Measurements from ENCODE around the gene CRYBG2. TPM values are rescaled to one million over a fixed set of nuclear protein-coding genes. Genes with fewer than 3 reads are reported as not detected.

CRYBG2 gene
- total RNA-seq, 1 experiment from 2014 or later, result 0.27 TPM

DNA sequence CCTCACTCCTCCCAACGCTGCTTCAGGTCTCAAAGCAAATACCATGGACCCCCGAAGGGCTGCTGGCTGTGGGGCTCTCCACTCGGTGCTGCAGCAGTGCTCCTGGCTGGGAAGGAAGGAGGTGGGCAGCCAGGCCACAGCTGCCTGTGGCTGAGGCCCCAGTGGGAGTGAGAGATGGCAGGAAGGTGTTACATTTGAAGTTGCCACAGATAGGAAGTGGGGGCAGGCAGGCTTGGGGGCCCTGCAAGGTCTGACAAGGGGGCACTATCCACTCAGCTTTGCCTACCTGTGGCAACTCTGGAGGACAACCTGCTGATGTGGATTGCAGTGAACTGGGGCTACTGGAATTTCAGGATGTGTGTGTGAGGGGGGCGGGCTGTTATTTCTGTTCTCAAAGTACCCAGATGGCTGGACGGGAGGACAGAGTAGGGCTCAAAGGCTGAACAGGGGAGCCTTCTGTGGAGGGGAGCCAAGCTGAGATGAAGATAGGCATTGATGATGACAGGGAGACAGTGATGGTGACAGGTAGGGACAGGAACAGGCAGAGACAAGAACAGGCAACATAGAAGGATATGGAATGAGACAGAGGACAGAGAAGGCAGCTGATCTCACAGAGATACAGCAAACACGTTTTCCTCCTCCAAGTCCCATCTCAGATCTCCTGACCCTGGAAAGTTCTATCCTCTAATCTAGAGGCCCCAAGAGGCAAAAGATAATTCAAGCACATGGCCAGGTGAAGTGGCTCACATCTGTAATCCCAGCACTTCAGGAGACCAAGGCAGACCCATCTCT lies 16.9 kb upstream of the CRYBG2 start:
- DNase-seq (ENCODE audit: low read depth), result no peak

GRCh38 chr1:26368486-26368885 lies 14.6 kb upstream of the CRYBG2 start:
- DNase-seq (ENCODE audit: low read depth), result no peak

DNA sequence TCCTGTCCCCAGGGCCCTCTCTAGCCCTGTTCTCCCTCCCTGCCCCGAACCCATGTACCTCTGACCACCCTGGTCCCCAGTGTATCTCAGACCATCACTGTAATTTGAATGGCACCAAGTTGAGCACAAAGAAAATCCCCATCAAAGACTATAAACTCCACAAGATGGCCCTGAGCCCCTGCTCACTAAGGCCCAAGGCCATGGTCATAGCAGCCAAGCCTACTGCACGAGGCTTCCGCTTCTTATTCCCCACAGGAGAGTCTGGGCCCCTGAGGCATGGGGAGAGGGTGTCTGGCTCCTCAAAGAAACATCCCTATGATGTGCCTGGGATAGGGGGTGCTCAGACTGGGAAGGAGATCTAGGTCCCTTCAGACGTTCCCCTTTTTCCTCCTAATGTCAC lies 14.1 kb upstream of the CRYBG2 start:
- no peak for DNase-seq (ENCODE audit: low read depth)

- DNase-seq (ENCODE audit: low read depth), result no peak
These were observed 13.5 kb upstream of the CRYBG2 start for GRCh38 chr1:26367441-26367840.

DNA sequence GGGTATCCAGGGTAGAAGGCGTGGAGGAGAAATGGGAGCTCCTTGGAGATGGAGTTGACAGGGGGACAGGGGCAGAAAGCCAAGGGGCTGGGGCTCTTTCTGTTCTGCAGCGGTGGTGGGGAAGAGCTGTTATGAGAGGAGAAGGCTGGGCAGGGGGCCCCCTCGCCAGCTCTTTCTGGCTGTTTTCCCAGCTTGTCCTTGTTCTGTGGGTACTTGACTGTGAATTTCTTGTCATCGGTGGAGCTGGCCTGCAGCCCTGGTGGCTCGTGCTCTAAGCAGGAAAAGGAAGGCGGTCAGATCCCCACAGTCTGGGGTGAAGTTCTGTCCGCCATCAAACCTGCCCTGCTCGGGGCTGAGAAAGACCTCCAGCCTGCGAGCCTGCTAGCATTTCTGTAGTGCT lies 11.0 kb upstream of the CRYBG2 start:
- DNase-seq (ENCODE audit: low read depth), result no peak

- DNase-seq (ENCODE audit: low read depth), result peak; percentile 63
These were observed 9.9 kb upstream of the CRYBG2 start for GRCh38 chr1:26363549-26364448.

DNA sequence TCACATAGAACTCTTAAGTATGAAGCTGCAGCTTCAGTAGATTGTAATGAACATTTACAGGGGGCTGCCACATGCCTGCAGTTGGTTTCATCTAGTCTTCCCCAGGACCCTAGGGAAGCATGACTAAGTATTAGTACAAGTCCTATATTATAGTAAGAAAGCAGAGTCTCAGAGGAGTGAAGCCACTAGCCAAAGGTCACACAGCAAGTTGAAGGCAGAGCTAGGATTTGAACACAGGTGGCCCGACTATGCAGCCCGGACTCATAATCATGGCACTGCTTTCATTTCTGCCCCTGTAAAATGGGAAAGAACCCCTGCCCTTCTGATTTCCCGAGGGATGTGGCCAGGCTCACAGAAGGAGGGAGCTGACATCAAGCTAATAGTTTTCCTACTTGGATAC lies 8.4 kb upstream of the CRYBG2 start:
- DNase-seq (ENCODE audit: low read depth), result no peak

- no peak for DNase-seq (ENCODE audit: low read depth)
These were observed 7.7 kb upstream of the CRYBG2 start for GRCh38 chr1:26361605-26362122.

GRCh38 chr1:26360807-26361604 lies 7.1 kb upstream of the CRYBG2 start:
- no peak for DNase-seq (ENCODE audit: low read depth)

DNA sequence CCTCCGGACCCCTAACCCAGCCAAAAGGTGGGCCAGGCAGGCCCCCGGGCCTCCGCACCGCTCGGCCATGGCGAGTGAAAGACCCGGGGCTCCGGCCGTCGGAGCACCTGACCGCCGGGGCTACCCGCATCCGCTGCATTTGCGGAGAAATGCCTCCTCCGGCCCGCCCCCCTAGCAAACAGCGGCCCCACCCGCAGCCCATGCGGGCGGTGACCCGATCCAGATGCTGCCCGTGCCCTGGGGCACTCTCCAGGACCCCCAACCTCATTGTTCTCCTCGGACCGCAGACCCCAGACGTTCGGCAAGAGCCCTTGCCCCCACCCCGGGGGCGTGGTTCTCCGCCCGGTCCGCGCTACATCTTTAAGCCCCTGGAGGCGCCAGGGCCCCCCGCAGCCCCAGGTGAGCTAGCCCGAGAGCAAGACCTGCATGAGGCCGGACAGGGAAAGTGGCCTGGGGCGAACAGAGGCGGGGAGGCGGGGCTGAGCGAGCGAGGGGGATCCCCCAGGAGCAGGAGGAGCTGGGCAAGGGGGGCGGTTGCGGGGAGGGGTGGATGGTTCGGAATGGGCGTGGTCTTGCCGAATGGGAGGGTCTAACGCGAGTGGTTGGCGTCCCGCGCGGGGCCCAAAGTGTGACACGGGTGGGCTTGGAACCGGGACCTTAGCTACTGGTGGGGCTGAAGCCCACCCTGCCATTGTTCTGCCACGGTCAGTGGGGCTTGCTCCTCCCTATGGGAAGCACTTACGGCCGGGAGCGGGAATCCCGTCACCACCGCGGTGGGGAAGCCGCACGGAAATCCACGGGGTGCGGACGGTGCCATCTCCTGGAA lies 6.3 kb upstream of the CRYBG2 start:
- DNase-seq (ENCODE audit: low read depth), result no peak

DNA sequence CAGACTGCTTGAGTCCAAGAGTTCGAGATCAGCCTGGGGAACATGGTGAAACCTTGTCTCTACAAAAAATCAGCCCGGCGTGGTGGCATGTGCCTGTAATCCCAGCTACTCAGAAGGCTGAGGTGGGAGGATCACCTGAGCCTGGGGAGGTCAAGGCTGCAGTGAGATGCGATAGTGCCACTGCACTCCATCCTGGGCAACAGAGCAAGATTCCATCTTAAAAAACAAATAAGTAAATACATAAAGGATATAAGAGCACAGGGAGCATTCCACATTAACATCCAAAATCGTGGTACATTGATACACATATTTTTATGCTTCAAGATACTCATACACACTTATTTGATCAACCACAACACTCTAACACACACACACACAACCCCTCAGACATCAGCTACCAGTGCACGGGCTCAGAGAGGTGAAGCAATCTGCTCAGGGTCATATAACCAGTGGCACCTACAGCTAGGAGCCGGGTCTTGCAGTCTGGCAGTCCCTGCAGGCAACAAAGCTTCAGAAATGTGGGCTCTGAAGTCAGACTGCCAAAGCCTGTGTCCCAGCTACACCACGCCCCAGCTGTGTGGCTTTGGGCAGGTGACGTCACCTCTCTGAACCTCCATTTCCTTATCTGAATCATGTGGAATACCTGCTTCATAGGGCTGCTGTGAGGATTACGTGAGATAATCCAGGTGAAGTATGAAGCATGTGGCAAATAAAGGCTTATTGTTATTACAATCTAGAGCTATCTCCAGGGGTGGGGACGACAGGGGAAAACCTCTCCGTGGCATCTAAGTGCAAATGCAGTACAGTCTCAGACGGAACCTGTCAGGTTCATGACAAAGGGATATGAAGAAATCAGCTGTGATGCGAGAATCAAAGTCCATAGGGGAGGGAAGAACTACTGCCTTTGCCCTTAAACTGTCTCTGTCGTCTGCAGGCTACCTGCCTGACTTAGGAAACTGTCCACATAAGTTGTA lies 4.8 kb upstream of the CRYBG2 start:
- peak; percentile 53 for DNase-seq (ENCODE audit: low read depth)

DNA sequence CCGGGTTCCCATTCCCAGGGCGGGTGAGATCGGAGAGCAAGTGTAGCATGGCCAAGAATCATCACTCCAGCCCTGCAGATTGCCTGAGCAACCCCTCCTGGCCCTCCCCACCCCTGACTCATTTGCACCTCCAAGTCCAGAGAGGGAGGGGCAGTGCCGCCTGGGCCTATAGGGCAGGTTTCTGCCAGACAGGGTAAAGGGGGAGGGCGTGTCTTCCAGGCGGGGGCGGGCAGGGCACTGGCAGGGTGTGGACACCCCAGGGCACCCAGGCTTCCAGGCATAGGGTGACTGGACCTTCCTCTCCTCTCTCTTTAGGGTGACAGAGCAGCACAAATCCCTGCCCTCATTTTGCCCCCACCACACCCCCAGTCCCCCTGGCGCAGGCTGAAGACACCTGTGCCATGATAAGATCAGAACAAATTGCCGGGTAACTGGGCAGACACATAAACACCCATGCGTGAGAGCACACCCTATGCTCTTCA lies 3.2 kb upstream of the CRYBG2 start:
- DNase-seq (ENCODE audit: low read depth), result no peak

DNA sequence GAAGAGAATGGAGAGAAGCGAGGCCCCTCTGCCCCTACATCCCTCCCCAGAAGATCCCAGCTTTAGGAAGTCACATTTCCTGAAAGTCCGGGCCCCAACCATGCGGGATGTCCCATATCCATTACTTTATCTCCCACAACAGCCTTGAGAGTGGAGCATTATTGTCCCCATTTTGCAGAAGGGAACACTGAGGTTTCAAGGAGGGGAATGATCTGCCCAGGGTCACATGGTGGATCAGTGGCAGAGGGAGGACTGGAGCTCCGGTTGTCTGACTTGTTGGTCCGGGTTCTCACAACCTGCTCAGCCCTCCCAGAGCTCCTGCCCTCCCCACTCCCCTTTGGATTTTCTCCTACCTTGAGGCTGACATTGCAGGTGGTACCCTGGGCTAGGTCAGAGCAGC lies 2.2 kb upstream of the CRYBG2 start:
- DNase-seq (ENCODE audit: low read depth), result no peak

- no peak for DNase-seq (ENCODE audit: low read depth)
These were observed 1.0 kb upstream of the CRYBG2 start for GRCh38 chr1:26354972-26355371.

DNA sequence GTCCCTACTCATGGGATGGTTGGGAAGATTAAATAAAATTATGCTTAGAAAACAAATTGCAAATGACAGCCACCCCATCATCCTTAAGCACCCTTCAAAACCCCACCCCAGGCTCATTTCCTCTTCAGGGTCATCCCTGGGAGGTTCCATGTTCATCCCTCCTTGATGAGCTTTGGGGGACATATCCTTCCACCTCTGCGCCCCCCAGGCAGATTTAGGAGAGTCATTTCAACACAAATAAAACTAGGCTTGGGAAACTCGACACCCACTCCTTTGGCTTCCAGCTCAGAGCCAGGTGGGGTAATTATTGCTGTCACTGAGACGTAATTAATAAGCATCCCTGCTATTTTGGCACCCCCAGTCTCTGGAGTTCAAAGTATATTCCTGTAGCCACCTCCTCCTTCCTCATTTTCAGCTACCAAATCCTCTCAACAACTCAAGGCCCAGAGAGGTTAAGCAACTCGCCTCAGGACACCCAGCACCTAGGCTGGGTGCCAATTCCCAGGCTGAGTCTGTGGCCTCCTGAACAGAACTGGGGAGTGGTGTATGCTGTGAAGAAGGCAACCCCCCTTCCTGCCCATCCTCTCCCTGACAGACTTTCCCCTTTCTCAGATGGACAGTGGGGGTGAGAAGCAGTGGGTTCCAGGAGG lies 595 bp downstream of the CRYBG2 start:
- no peak for DNase-seq (ENCODE audit: low read depth)

DNA sequence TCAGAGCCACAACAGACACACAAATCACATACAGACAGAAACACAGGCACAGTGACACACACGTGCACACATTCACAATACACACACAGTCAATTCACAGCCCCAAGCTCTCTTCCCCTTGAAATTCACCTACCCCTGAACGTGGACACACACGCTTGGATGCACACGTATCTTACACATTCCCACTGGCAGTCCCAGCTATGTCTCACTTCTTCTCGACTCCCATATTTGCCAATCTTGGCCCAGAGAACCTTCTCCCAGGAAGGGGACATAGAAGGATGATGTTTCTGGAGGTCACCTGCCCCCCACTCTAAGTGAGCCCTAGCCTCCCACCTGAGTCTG lies 1.6 kb downstream of the CRYBG2 start:
- DNase-seq (ENCODE audit: low read depth), result no peak

- peak; percentile 55 for DNase-seq (ENCODE audit: low read depth)
These were observed 2.2 kb downstream of the CRYBG2 start for GRCh38 chr1:26351590-26352337.

Data from HT1080 (cell line).